Panc1 (cell line): ENCODE results near the gene ZNF648. TPM values are rescaled to one million over a fixed set of nuclear protein-coding genes. Genes with fewer than 3 reads are reported as not detected.
"Not testable (repeated sequence)": the region's sequence is repeated elsewhere in the genome, so short reads cannot be mapped to it uniquely, and the experiment has no call there.

ENCODE experiments used
- ATAC-seq: fragments of 200-7000 bp; cut with Tn5 transposase; 2 replicates; pipeline ENCODE4 v1.9.1; 2020; ENCODE audit warnings: mild to moderate bottlenecking, moderate library complexity
- BruUV-seq: library from RNA; stranded (reverse); fragments of 400-500 nt; replicated peaks from 2 replicates; lab custom pipeline; 2021; lab: Mats Ljungman, UMichigan
- CTCF ChIA-PET: fragments of 300-600 bp; sonication (Branson Sonifier 250); formaldehyde crosslinking; loops from one replicate; lab custom pipeline; 2022; ENCODE audit warnings: antibody characterized with exemption; lab: Charles Lee
- POLR2A ChIA-PET: fragments of 300-600 bp; sonication (Branson Sonifier 250); formaldehyde crosslinking; loops from one replicate; lab custom pipeline; 2022; ENCODE audit warnings: antibody characterized with exemption; lab: Charles Lee
- DNase-seq: peaks from one replicate; pipeline ENCODE4 v3.0.0-alpha.2; 2010; ENCODE audit warnings: low read depth, low spot score
- H3K27ac ChIP-seq: 2 replicates; pipeline ENCODE4 v1.5.1; 2011; ENCODE audit warnings: mild to moderate bottlenecking, low read length, inconsistent platforms
- H3K27me3 ChIP-seq: fragments of 200-500 bp; sonication (Bioruptor generic); 2 replicates; pipeline ENCODE4 v1.6.0; 2014; ENCODE audit warnings: low read length, inconsistent platforms; ENCODE audit not compliant: control insufficient read depth, insufficient read depth
- H3K36me3 ChIP-seq: fragments of 200-500 bp; sonication (Bioruptor generic); 2 replicates; pipeline ENCODE4 v1.5.1; 2014; ENCODE audit warnings: inconsistent platforms, mild to moderate bottlenecking, low read length, moderate library complexity; ENCODE audit not compliant: control insufficient read depth, insufficient read depth
- H3K4me1 ChIP-seq: 2 replicates; pipeline ENCODE4 v1.5.1; 2011; ENCODE audit warnings: inconsistent platforms, mild to moderate bottlenecking, low read length, moderate library complexity; ENCODE audit not compliant: control insufficient read depth, insufficient read depth
- H3K4me3 ChIP-seq, 2 experiments: 2 replicates each; pipeline ENCODE4 v1.5.1; 2011 to 2012; ENCODE audit warnings: low read depth in 2 of 2, low read length in 2 of 2, mild to moderate bottlenecking in 2 of 2, inconsistent platforms in 1 of 2, moderate library complexity in 1 of 2
- H3K9me3 ChIP-seq: fragments of 200-500 bp; sonication (Bioruptor generic); 2 replicates; pipeline ENCODE4 v1.5.1; 2014; ENCODE audit warnings: low read depth, mild to moderate bottlenecking, inconsistent platforms, low read length, moderate library complexity; ENCODE audit not compliant: control insufficient read depth, insufficient read depth
- POLR2AphosphoS5 ChIP-seq: IDR thresholded peaks from 2 replicates; pipeline ENCODE4 v1.6.1; 2012; ENCODE audit warnings: mild to moderate bottlenecking, low read depth, low read length, moderate library complexity
- SIN3A ChIP-seq: IDR thresholded peaks from 2 replicates; pipeline ENCODE4 v1.6.1; 2012; ENCODE audit warnings: low read depth, mild to moderate bottlenecking, low read length, moderate library complexity, borderline replicate concordance; ENCODE audit not compliant: insufficient read depth
- TCF7L2 ChIP-seq: IDR thresholded peaks from 2 replicates; pipeline ENCODE4 v1.6.1; 2011; ENCODE audit warnings: mild to moderate bottlenecking, low read depth, low read length, inconsistent platforms
- in situ Hi-C: cut with HindIII; loops from 2 replicates; pipeline ENCODE4 v1.10.0; 2016; ENCODE audit warnings: low sequenced_read_pairs, low pct_unique_long_range_greater_than_20kb
- intact Hi-C: fragments of 100-400 bp; cut with micrococcal nuclease; formaldehyde crosslinking; loops from one replicate; pipeline ENCODE4 v1.10.0; 2022; ENCODE audit not compliant: unreplicated experiment
- total RNA-seq: library from RNA; stranded (reverse); gene quantifications from one replicate; pipeline ENCODE4 v1.2.1, GENCODE V29; 2021; ENCODE audit not compliant: unreplicated experiment
- TF ChIP-seq, protein P1 (sequence below), 2 experiments: IDR thresholded peaks; 2 replicates each; pipeline ENCODE4 v1.6.1; 2011 to 2012; ENCODE audit warnings: low read depth in 2 of 2, control low read depth in 1 of 2, low read length in 1 of 2, mild to moderate bottlenecking in 1 of 2, moderate library complexity in 1 of 2; ENCODE audit not compliant: insufficient read depth in 1 of 2
- TF ChIP-seq, protein P2 (sequence below): fragments of 450-650 bp; IDR thresholded peaks from 2 replicates; pipeline ENCODE4 v1.5.1; 2017; ENCODE audit warnings: mild to moderate bottlenecking

Gene ZNF648
- total RNA-seq, 1 experiment from 2014 or later = not detected

DNA sequence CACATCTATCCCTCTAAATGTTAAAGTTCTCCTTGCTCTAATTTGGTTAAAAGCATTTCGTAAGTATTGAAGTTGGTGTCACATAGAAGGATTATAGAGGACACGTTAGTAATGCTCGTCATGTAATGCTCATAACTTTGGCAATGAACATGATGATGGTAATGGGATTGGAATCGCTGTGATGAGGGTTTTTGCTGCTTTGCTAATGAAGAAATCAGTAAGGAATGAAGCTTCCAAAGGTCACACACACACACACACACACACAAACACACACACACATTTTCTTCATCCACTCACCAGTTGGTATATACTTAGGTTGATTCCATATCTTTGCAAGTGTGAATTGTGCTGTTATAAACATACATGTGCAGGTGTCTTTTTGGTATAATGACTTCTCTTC is 36.8 kb upstream of the ZNF648 start:
- Histone ChIP-seq H3K27ac (no peak overlapping the region), H3K4me3 (no peak overlapping the region), H3K4me1 (no peaks in the 10 kb centered on the region), H3K9me3 (no peaks in the 10 kb centered on the region), H3K36me3 (no peaks in the 10 kb centered on the region), H3K27me3 (no peaks in the 10 kb centered on the region)
- in situ Hi-C loops (no loop called here), intact Hi-C loops (no loop called here)
- CTCF ChIA-PET = no interaction called here
- POLR2A ChIA-PET = no interaction called here
- ATAC-seq = no peak
- no TSS peak for BruUV-seq
- DNase-seq = no peak
- TF ChIP-seq TCF7L2 (no peak), SIN3A (no peak)
- TF ChIP-seq, protein P1, sequence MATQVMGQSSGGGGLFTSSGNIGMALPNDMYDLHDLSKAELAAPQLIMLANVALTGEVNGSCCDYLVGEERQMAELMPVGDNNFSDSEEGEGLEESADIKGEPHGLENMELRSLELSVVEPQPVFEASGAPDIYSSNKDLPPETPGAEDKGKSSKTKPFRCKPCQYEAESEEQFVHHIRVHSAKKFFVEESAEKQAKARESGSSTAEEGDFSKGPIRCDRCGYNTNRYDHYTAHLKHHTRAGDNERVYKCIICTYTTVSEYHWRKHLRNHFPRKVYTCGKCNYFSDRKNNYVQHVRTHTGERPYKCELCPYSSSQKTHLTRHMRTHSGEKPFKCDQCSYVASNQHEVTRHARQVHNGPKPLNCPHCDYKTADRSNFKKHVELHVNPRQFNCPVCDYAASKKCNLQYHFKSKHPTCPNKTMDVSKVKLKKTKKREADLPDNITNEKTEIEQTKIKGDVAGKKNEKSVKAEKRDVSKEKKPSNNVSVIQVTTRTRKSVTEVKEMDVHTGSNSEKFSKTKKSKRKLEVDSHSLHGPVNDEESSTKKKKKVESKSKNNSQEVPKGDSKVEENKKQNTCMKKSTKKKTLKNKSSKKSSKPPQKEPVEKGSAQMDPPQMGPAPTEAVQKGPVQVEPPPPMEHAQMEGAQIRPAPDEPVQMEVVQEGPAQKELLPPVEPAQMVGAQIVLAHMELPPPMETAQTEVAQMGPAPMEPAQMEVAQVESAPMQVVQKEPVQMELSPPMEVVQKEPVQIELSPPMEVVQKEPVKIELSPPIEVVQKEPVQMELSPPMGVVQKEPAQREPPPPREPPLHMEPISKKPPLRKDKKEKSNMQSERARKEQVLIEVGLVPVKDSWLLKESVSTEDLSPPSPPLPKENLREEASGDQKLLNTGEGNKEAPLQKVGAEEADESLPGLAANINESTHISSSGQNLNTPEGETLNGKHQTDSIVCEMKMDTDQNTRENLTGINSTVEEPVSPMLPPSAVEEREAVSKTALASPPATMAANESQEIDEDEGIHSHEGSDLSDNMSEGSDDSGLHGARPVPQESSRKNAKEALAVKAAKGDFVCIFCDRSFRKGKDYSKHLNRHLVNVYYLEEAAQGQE (IDR thresholded peaks at IDR 0.05; ENCODE audit: insufficient read depth in 1 of 2, low read depth in 2 of 2, low read length in 1 of 2) = no peak

- ATAC-seq (no peak), DNase-seq (no peak)
- H3K4me1 ChIP-seq = no peaks in the 10 kb centered on the region
- H3K27ac ChIP-seq = no peak overlapping the region
- H3K27me3 ChIP-seq = no peaks in the 10 kb centered on the region
- ChIA-PET CTCF (interaction anchor here (0.6 kb wide), 1 partner anchor 49 kb away, joined by 5 read pairs; no protein-coding TSS in a partner anchor), POLR2A (no interaction called here)
- no peaks in the 10 kb centered on the region for H3K9me3 ChIP-seq
- no peak for TF ChIP-seq TCF7L2
- TF ChIP-seq, protein P1 (IDR thresholded peaks at IDR 0.05; ENCODE audit: insufficient read depth in 1 of 2, low read depth in 2 of 2, low read length in 1 of 2) = no peak
- TF ChIP-seq SIN3A = no peak
- TF ChIP-seq, protein P2, sequence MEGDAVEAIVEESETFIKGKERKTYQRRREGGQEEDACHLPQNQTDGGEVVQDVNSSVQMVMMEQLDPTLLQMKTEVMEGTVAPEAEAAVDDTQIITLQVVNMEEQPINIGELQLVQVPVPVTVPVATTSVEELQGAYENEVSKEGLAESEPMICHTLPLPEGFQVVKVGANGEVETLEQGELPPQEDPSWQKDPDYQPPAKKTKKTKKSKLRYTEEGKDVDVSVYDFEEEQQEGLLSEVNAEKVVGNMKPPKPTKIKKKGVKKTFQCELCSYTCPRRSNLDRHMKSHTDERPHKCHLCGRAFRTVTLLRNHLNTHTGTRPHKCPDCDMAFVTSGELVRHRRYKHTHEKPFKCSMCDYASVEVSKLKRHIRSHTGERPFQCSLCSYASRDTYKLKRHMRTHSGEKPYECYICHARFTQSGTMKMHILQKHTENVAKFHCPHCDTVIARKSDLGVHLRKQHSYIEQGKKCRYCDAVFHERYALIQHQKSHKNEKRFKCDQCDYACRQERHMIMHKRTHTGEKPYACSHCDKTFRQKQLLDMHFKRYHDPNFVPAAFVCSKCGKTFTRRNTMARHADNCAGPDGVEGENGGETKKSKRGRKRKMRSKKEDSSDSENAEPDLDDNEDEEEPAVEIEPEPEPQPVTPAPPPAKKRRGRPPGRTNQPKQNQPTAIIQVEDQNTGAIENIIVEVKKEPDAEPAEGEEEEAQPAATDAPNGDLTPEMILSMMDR = no peak
- TF ChIP-seq POLR2AphosphoS5 = no peak
- in situ Hi-C loops = no loop called here
- no TSS peak for BruUV-seq
- H3K4me3 ChIP-seq = no peak overlapping the region
- intact Hi-C loops = no loop called here
- H3K36me3 ChIP-seq = no peaks in the 10 kb centered on the region
These were observed 34.4 kb upstream of the ZNF648 start for GRCh38 chr1:182095946-182096345.

DNA sequence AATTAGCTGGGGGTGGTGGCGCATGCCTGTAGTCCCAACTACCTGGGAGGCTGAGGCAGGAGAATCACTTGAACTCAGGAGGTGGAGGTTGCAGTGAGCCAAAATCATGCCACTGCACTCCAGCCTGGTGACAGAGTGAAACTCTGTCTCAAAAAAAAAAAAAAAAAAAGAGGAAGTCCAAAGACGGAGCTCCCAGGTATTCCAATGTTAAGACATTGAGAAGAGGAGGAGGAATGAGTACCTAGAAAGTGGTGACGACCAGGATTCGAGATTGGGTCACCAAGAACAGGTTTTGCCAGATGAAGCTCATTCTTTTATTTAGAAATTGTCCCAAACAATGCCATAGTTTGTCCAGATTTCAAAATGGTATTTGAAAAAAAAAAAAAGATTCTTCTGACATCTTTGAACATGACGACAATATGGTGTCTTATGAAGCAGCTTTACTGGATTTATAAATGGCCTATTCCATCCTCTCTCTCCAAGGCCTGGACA is 33.0 kb upstream of the ZNF648 start:
- intact Hi-C loops, H3K27ac ChIP-seq, H3K36me3 ChIP-seq, POLR2A ChIA-PET, CTCF ChIA-PET, H3K4me1 ChIP-seq, H3K27me3 ChIP-seq, DNase-seq, ATAC-seq, in situ Hi-C loops, H3K9me3 ChIP-seq, H3K4me3 ChIP-seq, BruUV-seq: not testable (repeated sequence)
